Cardiac muscle cell (in vitro differentiated cells and primary cell): ENCODE results near the gene SLC25A53. TPM values are rescaled to one million over a fixed set of nuclear protein-coding genes. Genes with fewer than 3 reads are reported as not detected.
A peak's percentile ranks its signal among the peaks of the same experiment; 100 is the strongest.

Source experiments
- DNase-seq, 2 donors: peaks; one replicate each; pipeline versions ENCODE4 v3.0.0 to v3.0.0-alpha.2; 2010 to 2017; ENCODE audit warnings: low read depth in 1 of 2, low spot score in 1 of 2
- H3K27ac ChIP-seq: fragments of 200-600 bp; sonication (generic); 2 replicates; pipeline ENCODE4 v1.5.1; 2016
- H3K27me3 ChIP-seq: fragments of 200-600 bp; sonication (generic); 2 replicates; pipeline ENCODE4 v1.6.0; 2016; ENCODE audit warnings: control low read depth
- H3K36me3 ChIP-seq: fragments of 200-600 bp; sonication (generic); 2 replicates; pipeline ENCODE4 v1.5.1; 2016; ENCODE audit warnings: control low read depth
- H3K4me1 ChIP-seq: fragments of 200-600 bp; sonication (generic); 2 replicates; pipeline ENCODE4 v1.8.1; 2017; ENCODE audit warnings: low read depth, mild to moderate bottlenecking, mixed run types
- H3K4me3 ChIP-seq: fragments of 200-600 bp; sonication (generic); 2 replicates; pipeline ENCODE4 v1.5.1; 2016; ENCODE audit warnings: mild to moderate bottlenecking
- H3K9me3 ChIP-seq: fragments of 200-600 bp; sonication (generic); 2 replicates; pipeline ENCODE4 v1.5.1; 2017; ENCODE audit warnings: low read depth, mild to moderate bottlenecking, control low read depth
- polyA plus RNA-seq: library from polyadenylated mRNA; unstranded; fragments of >200 nt; fragmentation: Nextera tagmentation; extraction: Ambion mirVana; gene quantifications from 2 replicates; pipeline ENCODE4 v1.2.1, GENCODE V29; 2016
- total RNA-seq: library from RNA; depleted of rRNA; stranded (reverse); fragments of >200 nt; gene quantifications from 2 replicates; pipeline ENCODE4 v1.2.3, GENCODE V29; 2016
- TF ChIP-seq, protein P1 (sequence below): IDR thresholded peaks from 2 replicates; pipeline ENCODE4 v1.5.1; 2012; ENCODE audit warnings: low read depth, mild to moderate bottlenecking, low read length

The SLC25A53 gene
- total and polyA plus RNA-seq, 2 experiments from 2014 or later, result 5.1 to 15.2 TPM

DNA sequence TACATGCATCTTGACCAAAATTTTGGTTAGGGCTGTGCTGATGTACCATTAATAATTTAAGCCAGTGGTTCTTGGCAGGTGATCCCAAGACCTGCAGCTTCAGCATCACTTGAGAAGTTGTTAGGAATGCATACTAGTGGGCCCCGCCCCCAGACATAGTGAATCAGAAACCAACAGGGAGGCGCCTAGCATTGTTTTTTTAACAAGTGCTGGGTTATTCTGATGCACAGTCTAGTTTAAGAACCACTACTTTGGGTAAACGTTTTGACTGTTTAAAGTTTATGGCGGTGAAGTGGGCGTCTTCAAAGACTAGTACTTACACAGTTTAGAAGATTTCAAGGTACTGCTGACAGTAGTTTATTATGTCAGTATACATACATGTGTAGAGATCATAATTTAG lies 33.0 kb upstream of the SLC25A53 start:
- TF ChIP-seq, protein P1, sequence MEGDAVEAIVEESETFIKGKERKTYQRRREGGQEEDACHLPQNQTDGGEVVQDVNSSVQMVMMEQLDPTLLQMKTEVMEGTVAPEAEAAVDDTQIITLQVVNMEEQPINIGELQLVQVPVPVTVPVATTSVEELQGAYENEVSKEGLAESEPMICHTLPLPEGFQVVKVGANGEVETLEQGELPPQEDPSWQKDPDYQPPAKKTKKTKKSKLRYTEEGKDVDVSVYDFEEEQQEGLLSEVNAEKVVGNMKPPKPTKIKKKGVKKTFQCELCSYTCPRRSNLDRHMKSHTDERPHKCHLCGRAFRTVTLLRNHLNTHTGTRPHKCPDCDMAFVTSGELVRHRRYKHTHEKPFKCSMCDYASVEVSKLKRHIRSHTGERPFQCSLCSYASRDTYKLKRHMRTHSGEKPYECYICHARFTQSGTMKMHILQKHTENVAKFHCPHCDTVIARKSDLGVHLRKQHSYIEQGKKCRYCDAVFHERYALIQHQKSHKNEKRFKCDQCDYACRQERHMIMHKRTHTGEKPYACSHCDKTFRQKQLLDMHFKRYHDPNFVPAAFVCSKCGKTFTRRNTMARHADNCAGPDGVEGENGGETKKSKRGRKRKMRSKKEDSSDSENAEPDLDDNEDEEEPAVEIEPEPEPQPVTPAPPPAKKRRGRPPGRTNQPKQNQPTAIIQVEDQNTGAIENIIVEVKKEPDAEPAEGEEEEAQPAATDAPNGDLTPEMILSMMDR, result no peak
- H3K27ac ChIP-seq, result no peak overlapping the region
- no peak for DNase-seq
- H3K4me1 ChIP-seq, result no peaks in the 10 kb centered on the region
- no peaks in the 10 kb centered on the region for H3K9me3 ChIP-seq
- H3K4me3 ChIP-seq, result no peak overlapping the region
- H3K36me3 ChIP-seq, result peaks cover 59% of the 10 kb centered on the region
- H3K27me3 ChIP-seq, result no peaks in the 10 kb centered on the region

DNA sequence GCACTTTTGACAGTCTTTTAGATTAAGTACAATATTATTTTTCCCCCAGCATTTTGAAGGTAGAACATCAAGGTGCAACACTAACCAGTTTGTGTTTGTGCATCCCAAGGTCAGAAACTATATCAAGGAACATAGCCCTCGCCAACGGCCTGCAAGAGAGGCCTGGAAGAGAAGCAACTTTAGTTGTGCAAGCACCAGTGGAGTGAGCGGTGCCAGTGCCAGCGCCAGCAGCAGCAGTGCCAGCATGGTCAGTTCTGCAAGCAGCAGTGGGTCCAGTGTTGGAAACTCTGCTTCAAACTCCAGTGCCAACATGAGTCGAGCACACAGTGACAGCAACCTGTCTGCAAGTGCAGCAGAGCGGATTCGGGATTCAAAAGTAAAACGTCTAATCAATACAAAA lies 31.1 kb upstream of the SLC25A53 start:
- no peaks in the 10 kb centered on the region for H3K9me3 ChIP-seq
- no peak for DNase-seq
- no peak overlapping the region for H3K27ac ChIP-seq
- TF ChIP-seq, protein P1, result no peak
- H3K36me3 ChIP-seq, result peaks cover 67% of the 10 kb centered on the region
- no peak overlapping the region for H3K4me3 ChIP-seq
- no peaks in the 10 kb centered on the region for H3K27me3 ChIP-seq
- H3K4me1 ChIP-seq, result no peaks in the 10 kb centered on the region

DNA sequence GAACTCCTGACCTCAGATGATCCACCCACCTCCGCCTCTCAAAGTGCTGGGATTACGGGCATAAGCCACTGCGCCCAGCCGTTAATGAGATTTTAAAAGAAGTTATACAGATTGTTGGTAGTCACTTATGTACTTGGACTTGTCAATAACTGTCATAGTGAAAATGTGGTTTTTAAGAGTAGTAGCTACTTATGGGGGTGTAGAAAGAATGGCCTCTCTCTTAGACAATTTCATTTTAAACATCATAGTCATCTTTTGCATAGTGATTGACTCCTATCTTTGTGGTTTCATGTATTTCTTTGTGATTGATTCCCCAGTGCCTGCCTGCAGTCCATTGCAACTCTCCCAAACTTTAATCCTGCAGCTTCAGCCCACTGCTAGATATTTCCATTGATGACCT lies 26.9 kb upstream of the SLC25A53 start:
- Histone ChIP-seq H3K27ac (no peak overlapping the region), H3K9me3 (no peaks in the 10 kb centered on the region), H3K4me1 (no peaks in the 10 kb centered on the region), H3K4me3 (no peak overlapping the region), H3K36me3 (peaks cover 42% of the 10 kb centered on the region), H3K27me3 (no peaks in the 10 kb centered on the region)
- no peak for DNase-seq
- TF ChIP-seq, protein P1, result no peak

DNA sequence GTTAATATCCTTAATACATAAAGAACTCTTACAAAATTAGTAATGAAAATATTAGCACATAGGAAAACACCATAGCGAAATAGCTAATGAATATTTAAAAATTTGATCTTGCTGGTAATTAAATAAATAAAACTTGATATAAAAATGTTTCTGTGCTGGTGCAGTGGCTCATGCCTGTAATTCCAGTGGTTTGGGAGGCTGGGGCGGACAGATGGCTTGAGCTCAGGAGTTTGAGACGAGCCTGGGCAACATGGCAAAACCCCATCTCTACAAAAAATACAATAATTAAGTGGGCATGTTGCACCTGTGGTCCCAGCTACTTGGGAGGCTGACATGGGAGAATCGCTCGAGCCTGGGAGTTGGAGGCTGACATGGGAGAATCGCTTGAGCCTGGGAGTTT lies 17.0 kb upstream of the SLC25A53 start:
- no peaks in the 10 kb centered on the region for H3K9me3 ChIP-seq
- no peaks in the 10 kb centered on the region for H3K4me1 ChIP-seq
- TF ChIP-seq, protein P1, result no peak
- peaks cover 30% of the 10 kb centered on the region for H3K36me3 ChIP-seq
- H3K27me3 ChIP-seq, result no peaks in the 10 kb centered on the region
- no peak overlapping the region for H3K4me3 ChIP-seq
- no peak overlapping the region for H3K27ac ChIP-seq
- DNase-seq, result no peak

DNA sequence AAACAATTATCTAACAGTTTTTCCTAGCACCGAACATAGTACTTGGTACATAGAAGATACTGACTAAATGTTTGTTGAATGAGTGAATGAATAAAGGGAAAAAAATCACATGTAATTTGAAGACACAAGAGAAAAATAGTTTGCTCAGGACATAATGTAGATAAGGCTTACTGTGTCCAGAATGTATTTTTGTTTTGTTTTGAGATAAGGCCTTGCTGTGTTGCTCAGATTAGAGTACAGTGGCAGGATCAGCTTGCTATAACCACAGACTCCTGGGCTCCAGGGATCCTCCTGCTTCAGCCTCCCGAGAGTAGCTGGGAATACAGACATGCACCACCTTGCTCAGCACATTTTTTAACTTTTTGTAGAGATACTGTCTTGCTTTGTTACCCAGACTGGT lies 16.0 kb upstream of the SLC25A53 start:
- Histone ChIP-seq H3K4me3 (no peak overlapping the region), H3K9me3 (no peaks in the 10 kb centered on the region), H3K36me3 (peaks cover 24% of the 10 kb centered on the region), H3K4me1 (peaks cover 4% of the 10 kb centered on the region), H3K27me3 (no peaks in the 10 kb centered on the region), H3K27ac (no peak overlapping the region)
- TF ChIP-seq, protein P1, result no peak
- DNase-seq, result peak in 1 of 2 donors; percentile 25

DNA sequence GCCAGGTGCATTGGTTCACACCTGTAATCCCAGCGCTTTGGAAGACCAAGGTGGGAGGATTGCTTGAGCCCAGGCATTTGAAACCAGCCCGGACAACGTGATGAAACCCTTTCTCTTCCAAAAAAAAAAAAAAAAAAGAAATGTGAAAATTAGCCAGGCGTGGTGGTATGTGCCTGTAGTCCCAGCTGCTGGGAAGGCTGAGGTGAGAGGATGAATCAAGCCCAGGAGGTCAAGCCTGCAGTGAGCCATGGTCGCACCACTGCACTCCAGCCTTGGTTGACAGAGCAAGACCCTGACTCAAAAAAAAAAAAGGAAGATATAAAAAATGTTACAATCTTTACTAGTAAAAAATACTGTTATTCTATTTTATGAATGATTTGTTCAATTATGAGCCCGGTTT lies 15.3 kb upstream of the SLC25A53 start:
- H3K36me3 ChIP-seq, result peaks cover 18% of the 10 kb centered on the region
- peaks cover 4% of the 10 kb centered on the region for H3K4me1 ChIP-seq
- no peaks in the 10 kb centered on the region for H3K9me3 ChIP-seq
- DNase-seq, result no peak
- no peak overlapping the region for H3K4me3 ChIP-seq
- H3K27ac ChIP-seq, result no peak overlapping the region
- H3K27me3 ChIP-seq, result no peaks in the 10 kb centered on the region
- TF ChIP-seq, protein P1, result no peak
